ENCODE data around the gene CDK8.

- TF ChIP-seq, protein P1, sequence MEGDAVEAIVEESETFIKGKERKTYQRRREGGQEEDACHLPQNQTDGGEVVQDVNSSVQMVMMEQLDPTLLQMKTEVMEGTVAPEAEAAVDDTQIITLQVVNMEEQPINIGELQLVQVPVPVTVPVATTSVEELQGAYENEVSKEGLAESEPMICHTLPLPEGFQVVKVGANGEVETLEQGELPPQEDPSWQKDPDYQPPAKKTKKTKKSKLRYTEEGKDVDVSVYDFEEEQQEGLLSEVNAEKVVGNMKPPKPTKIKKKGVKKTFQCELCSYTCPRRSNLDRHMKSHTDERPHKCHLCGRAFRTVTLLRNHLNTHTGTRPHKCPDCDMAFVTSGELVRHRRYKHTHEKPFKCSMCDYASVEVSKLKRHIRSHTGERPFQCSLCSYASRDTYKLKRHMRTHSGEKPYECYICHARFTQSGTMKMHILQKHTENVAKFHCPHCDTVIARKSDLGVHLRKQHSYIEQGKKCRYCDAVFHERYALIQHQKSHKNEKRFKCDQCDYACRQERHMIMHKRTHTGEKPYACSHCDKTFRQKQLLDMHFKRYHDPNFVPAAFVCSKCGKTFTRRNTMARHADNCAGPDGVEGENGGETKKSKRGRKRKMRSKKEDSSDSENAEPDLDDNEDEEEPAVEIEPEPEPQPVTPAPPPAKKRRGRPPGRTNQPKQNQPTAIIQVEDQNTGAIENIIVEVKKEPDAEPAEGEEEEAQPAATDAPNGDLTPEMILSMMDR (IDR thresholded peaks at IDR 0.05 in 4 of 5, conservative IDR thresholded peaks at IDR 0.05 in 1 of 5) = no peak
- no peak for TF ChIP-seq POLR2A (IDR thresholded peaks at IDR 0.05)
Measured at GRCh38 chr13:26400545-26400944, 146.6 kb downstream of the CDK8 start.
